ENCODE results near the gene DGKD.
"Not testable (repeated sequence)": the region's sequence is repeated elsewhere in the genome, so short reads cannot be mapped to it uniquely, and the experiment has no call there.

The DGKD gene, protein sequence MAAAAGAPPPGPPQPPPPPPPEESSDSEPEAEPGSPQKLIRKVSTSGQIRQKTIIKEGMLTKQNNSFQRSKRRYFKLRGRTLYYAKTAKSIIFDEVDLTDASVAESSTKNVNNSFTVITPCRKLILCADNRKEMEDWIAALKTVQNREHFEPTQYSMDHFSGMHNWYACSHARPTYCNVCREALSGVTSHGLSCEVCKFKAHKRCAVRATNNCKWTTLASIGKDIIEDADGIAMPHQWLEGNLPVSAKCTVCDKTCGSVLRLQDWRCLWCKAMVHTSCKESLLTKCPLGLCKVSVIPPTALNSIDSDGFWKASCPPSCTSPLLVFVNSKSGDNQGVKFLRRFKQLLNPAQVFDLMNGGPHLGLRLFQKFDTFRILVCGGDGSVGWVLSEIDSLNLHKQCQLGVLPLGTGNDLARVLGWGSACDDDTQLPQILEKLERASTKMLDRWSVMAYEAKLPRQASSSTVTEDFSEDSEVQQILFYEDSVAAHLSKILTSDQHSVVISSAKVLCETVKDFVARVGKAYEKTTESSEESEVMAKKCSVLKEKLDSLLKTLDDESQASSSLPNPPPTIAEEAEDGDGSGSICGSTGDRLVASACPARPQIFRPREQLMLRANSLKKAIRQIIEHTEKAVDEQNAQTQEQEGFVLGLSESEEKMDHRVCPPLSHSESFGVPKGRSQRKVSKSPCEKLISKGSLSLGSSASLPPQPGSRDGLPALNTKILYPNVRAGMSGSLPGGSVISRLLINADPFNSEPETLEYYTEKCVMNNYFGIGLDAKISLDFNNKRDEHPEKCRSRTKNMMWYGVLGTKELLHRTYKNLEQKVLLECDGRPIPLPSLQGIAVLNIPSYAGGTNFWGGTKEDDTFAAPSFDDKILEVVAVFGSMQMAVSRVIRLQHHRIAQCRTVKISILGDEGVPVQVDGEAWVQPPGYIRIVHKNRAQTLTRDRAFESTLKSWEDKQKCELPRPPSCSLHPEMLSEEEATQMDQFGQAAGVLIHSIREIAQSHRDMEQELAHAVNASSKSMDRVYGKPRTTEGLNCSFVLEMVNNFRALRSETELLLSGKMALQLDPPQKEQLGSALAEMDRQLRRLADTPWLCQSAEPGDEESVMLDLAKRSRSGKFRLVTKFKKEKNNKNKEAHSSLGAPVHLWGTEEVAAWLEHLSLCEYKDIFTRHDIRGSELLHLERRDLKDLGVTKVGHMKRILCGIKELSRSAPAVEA

DNA sequence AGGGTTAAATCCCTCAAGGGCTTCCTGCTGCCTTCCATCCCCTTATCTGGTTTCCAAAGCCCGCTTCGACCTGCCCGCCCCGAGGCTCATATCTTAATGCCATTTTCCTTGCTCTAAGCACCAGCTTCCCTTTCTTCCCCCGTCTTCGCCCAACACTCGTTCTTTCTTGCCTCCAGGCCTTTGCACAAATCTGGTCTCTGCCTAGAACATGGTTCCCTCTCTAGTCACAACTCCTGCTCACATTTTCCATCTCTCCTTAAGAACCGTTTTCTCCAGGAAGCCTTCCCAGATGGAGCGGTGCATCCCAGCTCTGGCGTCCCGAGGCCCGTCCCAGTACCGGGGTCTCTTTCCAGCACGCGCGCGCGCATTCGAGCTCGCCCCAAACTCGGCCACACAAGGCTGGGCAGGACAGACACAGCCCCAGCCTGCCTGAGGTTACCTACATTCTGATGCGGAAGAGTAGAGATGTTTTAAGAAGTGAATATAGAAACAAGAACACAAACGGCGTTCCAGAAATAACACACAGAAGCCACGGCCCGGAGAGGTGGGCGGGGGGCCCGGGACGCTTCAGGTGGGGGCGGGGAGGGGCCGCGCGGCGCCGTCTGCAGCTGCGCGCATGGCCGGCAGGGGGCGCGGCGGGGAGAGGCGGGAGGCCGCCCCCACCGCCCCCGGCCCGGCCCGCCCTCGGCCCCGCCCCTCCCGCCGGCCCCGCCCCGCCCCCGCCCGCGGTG lies at the start of gene DGKD:
Gene DGKD, plus strand, starts transcription at position 726 of the 731 bp plus-strand sequence. CDS start 25 bp downstream, outside the sequence.
- no peak for FAIRE-seq

DNA sequence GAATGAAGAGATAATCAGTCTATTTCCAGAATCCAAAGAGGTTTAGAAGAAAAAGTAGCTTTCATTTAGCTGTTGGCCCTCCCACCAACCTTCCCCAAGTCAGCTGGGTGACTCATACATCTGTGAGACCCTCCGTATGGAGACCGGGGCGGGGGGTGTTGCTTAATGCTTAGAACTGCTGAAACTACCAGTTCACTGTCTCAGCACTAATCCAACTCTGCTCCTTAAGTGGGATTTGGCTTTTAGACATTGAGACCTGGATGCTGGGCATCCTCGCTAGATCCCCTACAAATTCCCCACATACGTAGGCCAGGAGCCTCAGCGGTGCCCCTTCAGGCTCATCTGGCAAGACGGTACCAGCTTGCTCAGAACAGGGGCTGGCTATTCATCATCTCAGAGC lies 46.7 kb upstream of the DGKD start, which contains the start of gene SAG:
Gene SAG, plus strand, starts transcription at position 252 of the 400 bp plus-strand sequence. CDS start 1,374 bp downstream, outside the sequence.
- no peak for FAIRE-seq

DNA sequence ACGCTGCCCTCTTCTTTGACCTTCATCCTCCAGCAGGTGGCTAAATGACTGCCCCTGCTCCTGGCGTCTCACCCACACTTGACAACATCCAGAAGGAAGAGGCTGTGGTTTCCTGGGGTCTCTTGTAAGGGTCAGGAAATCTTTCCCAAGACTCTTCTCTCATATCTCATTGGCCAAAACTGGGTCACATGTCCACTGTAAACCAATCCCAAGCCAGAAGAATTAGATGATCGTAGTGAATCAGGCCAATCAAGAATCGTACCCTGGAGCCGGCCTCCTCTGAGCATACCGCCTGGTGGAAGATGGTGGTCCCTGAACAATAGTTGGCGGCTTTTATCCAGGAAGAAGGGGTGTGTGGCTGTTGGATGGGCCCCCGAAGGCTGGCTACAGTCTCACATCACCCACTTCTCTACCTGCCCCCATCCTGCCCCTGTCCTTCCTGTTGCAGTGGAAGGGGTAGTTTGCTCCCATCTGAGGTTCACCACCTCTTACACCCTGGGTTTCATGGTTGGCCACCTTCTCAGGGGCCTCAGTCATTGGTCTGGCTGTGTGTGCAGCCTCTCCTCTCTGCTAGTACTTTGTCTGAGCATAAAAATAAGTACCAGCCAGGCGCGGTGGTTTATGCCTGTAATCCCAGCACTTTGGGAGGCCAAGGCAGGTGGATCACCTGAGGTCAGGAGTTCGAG lies 42.9 kb upstream of the DGKD start:
- no peak for FAIRE-seq

DNA sequence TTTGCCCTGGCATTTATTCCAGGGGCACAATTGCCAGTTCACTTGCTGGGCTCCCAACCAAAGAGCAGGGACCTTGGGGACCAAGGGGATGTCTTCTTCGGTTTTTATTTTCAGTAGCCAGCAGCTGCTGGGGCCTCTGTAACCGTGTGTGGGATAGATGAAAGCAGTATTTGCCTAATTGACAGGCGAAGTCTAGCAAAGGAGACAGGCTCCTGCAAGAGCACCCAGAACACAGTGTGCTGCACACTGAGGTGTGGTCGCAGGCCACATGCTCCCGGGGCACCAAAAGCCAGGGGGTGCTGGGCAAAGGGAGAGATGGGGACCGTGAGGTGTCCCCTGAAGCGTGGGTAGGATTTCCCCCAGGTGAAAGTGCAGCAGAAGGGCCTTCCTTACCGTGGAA lies 41.4 kb upstream of the DGKD start:
- no peak for FAIRE-seq

DNA sequence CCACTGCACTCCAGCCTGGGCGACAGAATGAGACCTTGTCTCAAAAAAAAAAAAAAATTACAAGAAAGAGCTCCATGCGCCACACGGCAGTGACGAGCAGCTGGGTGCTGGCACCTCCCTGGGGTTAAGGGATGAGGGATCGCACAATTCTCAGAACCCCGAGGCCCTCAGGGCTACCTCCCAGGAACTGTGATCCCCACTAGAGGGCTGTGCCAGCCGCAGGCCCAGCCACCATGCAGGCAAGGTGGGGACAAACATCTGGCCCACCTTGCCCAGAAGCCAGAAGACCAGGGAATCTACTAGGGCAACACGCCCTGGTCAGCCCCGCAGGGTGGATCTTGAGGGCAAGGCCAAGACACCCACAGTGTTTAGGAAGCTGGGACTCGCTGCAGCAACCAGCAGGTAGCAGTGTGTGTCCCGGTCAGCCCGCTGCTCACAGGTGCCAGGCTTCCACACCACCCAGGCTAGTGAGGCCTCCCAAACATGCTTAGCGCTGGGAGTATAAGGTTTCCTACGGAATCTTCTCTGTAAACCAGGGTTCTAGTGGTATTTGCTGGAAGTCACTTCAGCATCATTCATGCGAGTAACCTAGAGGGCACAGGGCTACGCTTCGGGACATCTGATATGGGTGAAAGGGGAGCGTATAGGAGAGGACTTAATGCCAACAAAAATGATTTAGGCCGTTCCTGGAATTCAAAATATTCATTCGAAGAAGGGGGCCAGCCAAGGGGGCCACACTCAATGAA lies 39.9 kb upstream of the DGKD start:
- no peak for FAIRE-seq

DNA sequence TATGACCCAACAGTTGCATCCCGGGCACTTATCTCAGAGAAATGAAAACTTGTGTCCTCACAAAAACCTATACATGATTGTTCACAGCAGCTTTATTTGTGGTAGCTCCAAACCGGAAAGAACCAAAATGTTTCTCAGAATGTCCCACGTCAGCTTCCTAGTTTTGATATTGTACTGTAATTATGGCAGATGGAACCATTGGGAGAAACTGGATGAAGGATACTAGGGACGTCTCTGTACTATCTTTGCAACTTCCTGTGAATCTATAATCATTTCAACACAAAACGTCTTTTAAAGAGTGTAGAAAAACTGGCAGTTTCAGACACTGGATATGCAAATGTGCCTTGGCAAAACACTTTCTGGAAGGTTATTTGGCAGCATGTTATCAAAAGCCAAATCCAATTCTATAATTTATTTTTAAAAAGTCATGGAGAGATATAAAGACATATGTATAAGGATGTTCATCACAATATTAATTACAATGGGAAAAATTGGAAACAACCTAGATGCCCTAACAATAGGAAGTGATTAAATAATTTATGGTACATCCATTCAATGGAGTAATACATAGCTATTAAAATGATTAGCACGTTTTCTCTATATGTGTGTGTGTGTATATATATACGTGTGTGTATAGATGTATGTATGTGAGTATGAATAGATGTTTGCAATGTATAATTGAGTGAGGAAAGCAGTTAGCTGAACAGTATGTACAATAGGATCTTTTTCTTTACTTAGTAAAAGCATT lies 36.9 kb upstream of the DGKD start:
- no peak for FAIRE-seq

DNA sequence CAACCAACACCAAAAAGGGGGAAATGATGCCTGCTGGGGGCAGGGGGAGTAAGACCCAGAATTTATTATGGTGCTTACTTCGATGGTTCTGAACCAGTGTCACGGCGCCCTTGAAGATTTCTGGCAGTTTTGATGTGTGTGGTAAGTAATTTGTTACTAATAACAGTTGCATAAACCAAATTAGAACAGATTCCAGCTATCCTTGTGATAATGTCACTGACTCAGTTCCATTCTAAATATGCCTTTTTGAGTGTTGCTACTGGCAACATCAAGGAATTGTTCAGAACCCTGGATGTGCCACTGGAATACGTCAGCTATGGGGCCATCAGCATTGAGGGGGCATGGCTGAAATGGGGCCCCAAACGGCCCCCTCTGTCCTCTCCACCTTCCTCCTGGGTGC lies 35.0 kb upstream of the DGKD start:
- no peak for FAIRE-seq

DNA sequence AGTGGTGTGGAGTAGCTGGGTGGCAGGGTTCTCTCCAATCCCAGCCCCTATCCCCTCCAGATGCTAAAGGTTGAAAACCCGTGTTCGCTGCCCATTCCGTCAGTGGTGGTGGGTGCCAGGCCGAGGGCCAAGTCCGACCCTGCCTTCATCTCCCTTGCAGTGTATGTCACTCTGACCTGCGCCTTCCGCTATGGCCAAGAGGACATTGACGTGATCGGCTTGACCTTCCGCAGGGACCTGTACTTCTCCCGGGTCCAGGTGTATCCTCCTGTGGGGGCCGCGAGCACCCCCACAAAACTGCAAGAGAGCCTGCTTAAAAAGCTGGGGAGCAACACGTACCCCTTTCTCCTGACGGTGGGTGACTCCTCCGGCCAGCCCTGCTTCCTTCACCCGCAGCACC lies 33.8 kb upstream of the DGKD start:
- FAIRE-seq, result no peak

DNA sequence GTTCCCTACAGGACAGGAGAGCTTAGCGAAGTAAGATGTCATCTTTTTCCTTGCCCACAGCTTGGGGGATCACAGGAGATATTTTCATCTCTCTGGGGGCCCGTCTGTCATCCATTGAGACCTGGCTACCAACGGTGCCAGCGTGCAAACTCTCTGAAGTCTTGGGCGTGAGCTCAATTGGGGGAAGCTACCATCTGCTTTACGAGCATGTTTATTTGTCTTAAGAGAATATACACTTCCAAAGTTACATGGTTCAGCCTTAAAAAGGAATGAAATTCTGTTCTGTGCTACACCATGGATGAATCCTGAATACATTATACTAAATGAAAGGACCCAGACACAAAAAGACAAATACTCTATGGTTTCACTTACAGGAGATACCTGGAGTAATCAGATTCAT lies 33.1 kb upstream of the DGKD start:
- no peak for FAIRE-seq

DNA sequence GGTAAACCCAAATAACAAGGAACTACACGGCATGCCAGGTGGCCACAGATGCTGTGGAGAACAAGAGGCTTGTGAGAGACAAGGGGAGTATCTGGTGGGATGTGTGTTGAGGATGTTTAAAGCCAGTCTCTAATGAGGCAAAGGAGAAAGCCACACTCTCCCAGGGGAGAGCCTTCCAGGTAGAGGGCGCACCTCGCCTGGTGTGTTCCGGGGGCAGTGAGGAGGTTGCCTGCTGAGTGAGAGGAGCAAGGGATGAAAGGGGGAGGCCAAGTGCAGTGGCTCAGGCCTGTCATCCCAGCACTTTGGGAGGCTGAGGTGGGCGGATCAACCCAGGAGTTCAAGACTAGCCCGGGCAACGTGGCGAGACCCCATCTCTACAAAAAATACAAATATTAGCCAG lies 30.4 kb upstream of the DGKD start:
- no peak for FAIRE-seq

DNA sequence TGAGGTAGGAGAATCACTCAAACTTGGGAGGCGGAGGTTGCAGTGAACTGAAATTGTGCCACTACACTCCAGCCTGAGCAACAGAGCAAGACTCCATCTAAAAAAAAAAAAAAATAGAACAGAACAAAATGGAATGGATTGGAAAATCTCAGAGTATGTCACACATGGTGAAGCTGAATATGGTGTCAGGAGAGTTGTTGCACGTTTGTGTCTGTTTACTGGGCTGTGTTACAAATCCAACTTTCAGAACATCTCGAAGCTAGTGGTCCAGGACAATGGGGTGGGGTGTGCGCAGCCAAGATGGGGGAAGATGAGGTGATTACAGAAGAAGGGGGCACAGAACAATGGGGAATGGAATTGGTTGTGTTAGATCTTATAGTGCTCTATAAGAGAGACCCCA lies 29.0 kb upstream of the DGKD start:
- FAIRE-seq, result no peak

DNA sequence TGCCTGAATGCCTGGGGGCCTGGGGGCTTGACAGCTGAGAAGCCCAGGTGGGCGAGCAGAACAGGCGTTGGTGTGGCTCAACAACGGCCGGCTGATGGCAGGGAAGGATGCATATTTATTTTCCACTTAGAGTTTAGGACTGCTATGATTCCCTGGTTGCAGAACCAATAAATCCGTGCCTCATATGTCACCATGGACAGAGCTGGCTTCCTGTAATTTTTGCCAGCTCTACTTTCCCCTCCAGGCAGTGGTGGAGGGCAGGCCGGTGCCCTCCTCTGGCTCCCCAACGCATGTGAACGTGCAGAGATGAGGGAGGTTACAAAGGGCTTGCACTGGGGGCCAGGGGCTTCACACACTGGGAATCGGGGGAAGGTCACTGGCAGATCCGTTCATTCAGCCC lies 28.5 kb upstream of the DGKD start:
- FAIRE-seq, result no peak

DNA sequence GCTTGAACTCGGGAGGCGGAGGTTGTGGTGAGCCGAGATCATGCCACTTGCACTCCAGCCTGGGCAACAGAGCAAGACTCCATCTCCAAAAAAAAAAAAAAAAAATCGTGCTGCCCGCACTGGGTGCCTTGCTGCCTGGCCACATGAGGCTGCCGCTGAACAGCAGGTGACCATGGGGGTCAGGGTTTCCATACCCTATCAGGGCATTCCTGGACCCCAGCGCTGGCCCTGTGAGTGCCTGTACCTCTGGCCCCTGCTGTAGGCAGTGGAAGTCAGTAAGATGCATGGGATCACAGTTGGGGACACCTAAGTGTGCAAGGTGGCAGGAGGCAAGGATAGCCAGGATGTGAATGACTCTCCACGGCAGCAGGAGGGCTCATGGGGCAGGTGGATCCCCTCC lies 27.8 kb upstream of the DGKD start:
- FAIRE-seq, result no peak

DNA sequence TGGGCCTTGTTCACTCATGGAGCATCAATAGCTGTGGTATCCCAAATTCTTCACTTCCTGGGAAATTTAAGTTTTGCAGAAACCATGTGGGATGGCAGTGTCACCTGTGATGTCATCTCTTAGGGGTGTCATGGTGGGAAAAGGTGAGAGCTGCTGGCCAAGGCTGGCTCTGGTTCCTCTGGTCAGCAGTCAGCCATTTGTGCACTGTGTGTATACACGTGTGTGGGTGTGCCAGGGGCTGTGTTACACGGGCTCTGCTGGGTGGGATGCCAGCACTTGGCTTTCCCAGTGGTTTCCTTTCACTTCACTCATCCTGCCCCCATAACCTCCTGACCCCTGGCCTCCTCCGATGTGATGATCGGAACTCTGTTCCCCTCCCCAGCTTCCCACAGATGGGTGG lies 25.4 kb upstream of the DGKD start:
- no peak for FAIRE-seq

DNA sequence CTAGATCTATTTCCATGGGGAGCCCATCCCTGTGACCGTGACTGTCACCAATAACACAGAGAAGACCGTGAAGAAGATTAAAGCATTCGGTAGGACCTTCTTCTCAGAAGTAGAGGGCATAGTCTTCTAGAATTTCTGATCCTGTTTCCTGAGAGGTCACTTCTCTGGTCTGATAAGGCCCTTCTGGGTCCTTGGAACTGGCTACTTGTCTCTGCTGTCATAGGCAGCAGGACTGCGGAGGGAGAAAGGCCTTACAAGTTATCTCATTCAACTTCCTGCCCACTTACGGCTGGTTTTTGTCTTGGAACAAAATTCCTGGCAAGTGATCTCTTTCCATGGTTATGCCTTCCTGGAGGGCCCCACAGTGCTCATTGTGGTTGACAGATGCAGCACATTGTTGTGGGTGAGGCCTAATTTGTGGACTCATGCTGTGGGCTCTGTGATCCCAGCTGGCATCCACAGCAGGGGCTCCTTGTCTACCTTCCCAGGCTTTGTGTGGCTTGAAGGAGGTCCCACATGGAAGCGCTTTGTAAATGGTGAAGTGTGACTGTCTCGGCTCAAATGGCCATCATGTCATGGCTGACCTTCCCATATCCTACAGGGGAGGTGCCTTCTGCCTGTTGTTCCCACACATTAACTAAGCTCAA lies 24.7 kb upstream of the DGKD start:
- no peak for FAIRE-seq

DNA sequence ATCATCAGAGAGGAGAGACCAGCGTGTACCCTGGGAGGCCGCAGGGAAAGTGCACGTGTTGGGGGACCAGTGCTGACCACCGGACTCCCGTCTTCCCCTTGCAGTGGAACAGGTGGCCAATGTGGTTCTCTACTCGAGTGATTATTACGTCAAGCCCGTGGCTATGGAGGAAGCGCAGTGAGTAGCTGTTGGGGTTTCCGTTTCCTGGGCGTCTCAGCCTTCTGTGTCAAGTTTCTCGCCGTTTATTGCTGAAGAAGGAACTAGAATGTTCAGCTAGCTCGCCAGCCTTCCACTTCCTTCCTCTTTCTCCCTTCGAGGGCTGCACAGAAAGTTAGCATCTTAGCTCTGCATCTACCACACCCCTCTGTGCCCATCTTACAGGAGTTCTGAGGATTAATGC lies 22.8 kb upstream of the DGKD start:
- FAIRE-seq, result no peak

DNA sequence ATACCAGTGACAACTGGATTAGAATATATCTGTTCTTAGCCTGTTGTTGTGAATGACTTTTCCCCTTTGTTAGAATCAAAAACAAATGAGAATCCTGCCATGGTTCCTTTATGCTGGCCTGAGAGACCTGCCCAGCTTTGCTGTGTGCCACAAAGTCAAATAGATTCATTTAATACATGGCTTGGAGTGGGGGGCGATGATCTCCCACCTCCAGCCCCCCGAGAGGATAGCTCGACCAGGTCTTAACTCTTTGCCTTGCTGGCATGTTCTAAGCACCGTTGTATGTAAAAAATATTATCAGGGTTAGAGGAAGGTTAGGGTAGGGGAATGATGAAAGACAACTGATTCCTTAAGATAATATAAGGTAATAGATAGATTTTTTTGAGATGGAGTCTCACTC lies 22.2 kb upstream of the DGKD start:
- FAIRE-seq, result no peak

DNA sequence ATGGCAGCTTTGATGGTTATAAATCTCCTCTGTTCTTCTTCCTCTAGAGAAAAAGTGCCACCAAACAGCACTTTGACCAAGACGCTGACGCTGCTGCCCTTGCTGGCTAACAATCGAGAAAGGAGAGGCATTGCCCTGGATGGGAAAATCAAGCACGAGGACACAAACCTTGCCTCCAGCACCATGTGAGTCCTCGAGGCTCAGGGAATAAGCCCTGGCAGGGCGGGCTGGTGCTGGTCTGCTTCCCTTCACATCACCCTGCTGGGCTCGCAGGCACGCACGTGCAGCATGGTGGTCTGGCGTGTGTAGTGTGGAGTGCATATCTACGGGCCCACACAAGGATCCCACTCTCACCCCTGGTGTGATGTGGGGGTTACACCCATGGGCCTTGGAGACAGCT lies 19.4 kb upstream of the DGKD start:
- FAIRE-seq, result no peak

DNA sequence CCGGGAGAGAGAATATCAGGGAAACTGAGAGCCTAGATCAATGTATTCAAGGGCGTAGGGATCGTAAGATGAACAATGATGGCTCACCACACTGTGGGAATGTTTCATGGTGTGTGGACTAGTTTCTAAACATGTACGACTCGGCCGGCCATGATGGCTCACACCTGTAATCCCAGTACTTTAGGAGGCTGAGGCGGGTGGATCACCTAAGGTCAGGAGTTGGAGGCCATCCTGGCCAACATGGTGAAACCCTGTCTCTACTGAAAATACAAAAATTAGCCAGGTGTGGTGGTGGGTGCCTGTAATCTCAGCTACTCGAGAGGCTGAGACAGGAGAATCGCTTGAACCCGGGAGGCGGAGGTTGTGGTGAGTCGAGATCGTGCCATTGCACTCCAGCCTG lies 18.2 kb upstream of the DGKD start:
- not testable (repeated sequence) for FAIRE-seq

DNA sequence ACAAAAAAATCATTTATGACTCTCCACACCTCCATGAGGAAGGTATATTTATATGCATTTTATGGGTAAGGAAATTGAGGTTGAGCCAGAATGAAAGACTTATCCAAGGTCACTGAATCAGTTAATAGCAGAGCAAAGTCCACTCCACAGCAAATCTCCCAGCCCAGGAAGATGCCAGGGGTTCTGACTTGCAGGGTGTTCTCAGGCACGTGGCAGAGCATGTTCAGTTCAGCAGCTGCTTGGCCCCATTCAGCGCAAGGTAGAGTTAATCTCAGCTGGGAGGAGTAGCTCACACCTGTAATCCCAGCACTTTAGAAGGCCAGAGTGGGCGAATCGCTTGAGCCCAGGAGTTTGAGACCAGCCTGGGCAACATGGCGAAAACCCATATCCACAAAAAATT lies 17.8 kb upstream of the DGKD start:
- no peak for FAIRE-seq
